Esophagus muscularis mucosa (tissue), 4 donors: ENCODE measurements around the gene DNAI1. TPM values are rescaled to one million over a fixed set of nuclear protein-coding genes. Genes with fewer than 3 reads are reported as not detected.

Source experiments
- DNase-seq: peaks from one replicate; pipeline ENCODE4 v3.0.0-alpha.2; 2017; ENCODE audit errors: extremely low spot score
- H3K27ac ChIP-seq, 4 donors: fragments of 200-600 bp; sonication (generic); replicated peaks in 1 of 4; 1 replicate in 3 of 4; 2 replicates in 1 of 4; pipeline ENCODE4 v1.5.1; 2016 to 2019; ENCODE audit warnings: mild to moderate bottlenecking in 1 of 4
- H3K27me3 ChIP-seq, 4 donors: fragments of 200-600 bp; sonication (generic); one replicate each; pipeline versions ENCODE4 v1.5.1 to v1.6.0; 2016 to 2019
- H3K36me3 ChIP-seq, 4 donors: fragments of 200-600 bp; sonication (generic); one replicate each; pipeline ENCODE4 v1.5.1; 2016 to 2019
- H3K4me1 ChIP-seq, 4 donors: fragments of 200-600 bp; sonication (generic); one replicate each; pipeline ENCODE4 v1.5.1; 2016 to 2019
- H3K4me3 ChIP-seq, 4 donors: fragments of 200-600 bp; sonication (generic); 1 replicate in 2 of 4; 2 replicates in 2 of 4; pipeline ENCODE4 v1.5.1; 2016 to 2019; ENCODE audit warnings: mild to moderate bottlenecking in 4 of 4, moderate library complexity in 1 of 4
- H3K9me3 ChIP-seq, 4 donors: fragments of 200-600 bp; sonication (generic); 1 replicate in 3 of 4; 2 replicates in 1 of 4; pipeline ENCODE4 v1.5.1; 2016 to 2019
- EP300 ChIP-seq: sonication (generic); formaldehyde crosslinking; IDR thresholded peaks from one replicate; pipeline ENCODE4 v1.6.1; 2017; ENCODE audit warnings: antibody characterized with exemption
- POLR2A ChIP-seq: fragments of 450-650 bp; IDR thresholded peaks from one replicate; pipeline ENCODE4 v1.6.1; 2017; ENCODE audit warnings: antibody characterized with exemption, moderate library complexity, mild to moderate bottlenecking, low read depth
- POLR2AphosphoS5 ChIP-seq, 2 donors: sonication (generic); formaldehyde crosslinking; IDR thresholded peaks; one replicate each; pipeline ENCODE4 v1.6.1; 2017; ENCODE audit warnings: antibody characterized with exemption in 2 of 2
- WGBS: methylation state at CpG from one replicate; pipeline ENCODE4 v1.1.5; 2018; 5-methylcytosine and 5-hydroxymethylcytosine counted together
- intact Hi-C: fragments of 100-400 bp; cut with DNase I; formaldehyde crosslinking; loops from one replicate; pipeline ENCODE4 v1.15.1; 2023
- total RNA-seq, 4 donors: library from RNA; depleted of rRNA; stranded (reverse); fragments of >200 nt; gene quantifications; one replicate each; pipeline versions ENCODE4 v1.1.0 to v1.2.1, GENCODE V29; 2016
- TF ChIP-seq, protein P1 (sequence below), 3 experiments: fragments of 200-600 bp in 2 of 3; fragments of 450-650 bp in 1 of 3; sonication (generic) in 2 of 3; IDR thresholded peaks; one replicate each; pipeline ENCODE4 v1.5.1; 2017 to 2019; ENCODE audit warnings: antibody characterized with exemption in 3 of 3, mild to moderate bottlenecking in 2 of 3, moderate library complexity in 1 of 3

The DNAI1 gene
- total RNA-seq, 4 donors from 2014 or later, result not detected

- Histone ChIP-seq H3K36me3 (no peaks in the 10 kb centered on the region), H3K27ac (no peak overlapping the region), H3K27me3 (peaks cover 0 to 25% (median 0%) of the 10 kb centered on the region in 4 donors), H3K4me1 (peaks cover 0 to 17% (median 4%) of the 10 kb centered on the region in 4 donors), H3K4me3 (no peak overlapping the region), H3K9me3 (no peaks in the 10 kb centered on the region)
- intact Hi-C loops, result no loop called here
- 71% methylated on average over 5 of the region's 5 CpGs for WGBS
- no peak for DNase-seq
- TF ChIP-seq POLR2A (no peak), EP300 (no peak)
- TF ChIP-seq, protein P1, sequence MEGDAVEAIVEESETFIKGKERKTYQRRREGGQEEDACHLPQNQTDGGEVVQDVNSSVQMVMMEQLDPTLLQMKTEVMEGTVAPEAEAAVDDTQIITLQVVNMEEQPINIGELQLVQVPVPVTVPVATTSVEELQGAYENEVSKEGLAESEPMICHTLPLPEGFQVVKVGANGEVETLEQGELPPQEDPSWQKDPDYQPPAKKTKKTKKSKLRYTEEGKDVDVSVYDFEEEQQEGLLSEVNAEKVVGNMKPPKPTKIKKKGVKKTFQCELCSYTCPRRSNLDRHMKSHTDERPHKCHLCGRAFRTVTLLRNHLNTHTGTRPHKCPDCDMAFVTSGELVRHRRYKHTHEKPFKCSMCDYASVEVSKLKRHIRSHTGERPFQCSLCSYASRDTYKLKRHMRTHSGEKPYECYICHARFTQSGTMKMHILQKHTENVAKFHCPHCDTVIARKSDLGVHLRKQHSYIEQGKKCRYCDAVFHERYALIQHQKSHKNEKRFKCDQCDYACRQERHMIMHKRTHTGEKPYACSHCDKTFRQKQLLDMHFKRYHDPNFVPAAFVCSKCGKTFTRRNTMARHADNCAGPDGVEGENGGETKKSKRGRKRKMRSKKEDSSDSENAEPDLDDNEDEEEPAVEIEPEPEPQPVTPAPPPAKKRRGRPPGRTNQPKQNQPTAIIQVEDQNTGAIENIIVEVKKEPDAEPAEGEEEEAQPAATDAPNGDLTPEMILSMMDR (IDR thresholded peaks at IDR 0.05), result no peak
These were observed 85.4 kb downstream of the DNAI1 start for GRCh38 chr9:34544035-34544434.

GRCh38 chr9:34545497-34545896, 86.9 kb downstream of the DNAI1 start:
- Histone ChIP-seq H3K27me3 (peaks cover 0 to 25% (median 0%) of the 10 kb centered on the region in 4 donors), H3K27ac (no peak overlapping the region), H3K9me3 (no peaks in the 10 kb centered on the region), H3K36me3 (no peaks in the 10 kb centered on the region), H3K4me1 (peaks cover 0 to 17% (median 4%) of the 10 kb centered on the region in 4 donors), H3K4me3 (no peak overlapping the region)
- DNase-seq, result no peak
- WGBS, result 94% methylated on average over 5 of the region's 6 CpGs
- intact Hi-C loops, result loop anchor here (5.0 kb wide), 1 partner anchor 143 kb away; no protein-coding TSS in a partner anchor
- TF ChIP-seq POLR2AphosphoS5 (IDR thresholded peaks at IDR 0.05) (no peak), EP300 (no peak), POLR2A (no peak)
- TF ChIP-seq, protein P1 (IDR thresholded peaks at IDR 0.05), result no peak

GRCh38 chr9:34546102-34546833, 87.7 kb downstream of the DNAI1 start:
- Histone ChIP-seq H3K4me3 (no peak overlapping the region), H3K27ac (no peak overlapping the region), H3K36me3 (no peaks in the 10 kb centered on the region), H3K9me3 (no peaks in the 10 kb centered on the region), H3K4me1 (peaks cover 0 to 17% (median 4%) of the 10 kb centered on the region in 4 donors), H3K27me3 (peaks cover 0 to 25% (median 0%) of the 10 kb centered on the region in 4 donors)
- 85% methylated on average over 7 of the region's 7 CpGs for WGBS
- DNase-seq, result no peak
- TF ChIP-seq, protein P1 (IDR thresholded peaks at IDR 0.05), result no peak
- TF ChIP-seq POLR2AphosphoS5 (IDR thresholded peaks at IDR 0.05) (no peak), POLR2A (no peak), EP300 (no peak)
- intact Hi-C loops, result loop anchor here (5.0 kb wide), 1 partner anchor 144 kb away; no protein-coding TSS in a partner anchor

DNA sequence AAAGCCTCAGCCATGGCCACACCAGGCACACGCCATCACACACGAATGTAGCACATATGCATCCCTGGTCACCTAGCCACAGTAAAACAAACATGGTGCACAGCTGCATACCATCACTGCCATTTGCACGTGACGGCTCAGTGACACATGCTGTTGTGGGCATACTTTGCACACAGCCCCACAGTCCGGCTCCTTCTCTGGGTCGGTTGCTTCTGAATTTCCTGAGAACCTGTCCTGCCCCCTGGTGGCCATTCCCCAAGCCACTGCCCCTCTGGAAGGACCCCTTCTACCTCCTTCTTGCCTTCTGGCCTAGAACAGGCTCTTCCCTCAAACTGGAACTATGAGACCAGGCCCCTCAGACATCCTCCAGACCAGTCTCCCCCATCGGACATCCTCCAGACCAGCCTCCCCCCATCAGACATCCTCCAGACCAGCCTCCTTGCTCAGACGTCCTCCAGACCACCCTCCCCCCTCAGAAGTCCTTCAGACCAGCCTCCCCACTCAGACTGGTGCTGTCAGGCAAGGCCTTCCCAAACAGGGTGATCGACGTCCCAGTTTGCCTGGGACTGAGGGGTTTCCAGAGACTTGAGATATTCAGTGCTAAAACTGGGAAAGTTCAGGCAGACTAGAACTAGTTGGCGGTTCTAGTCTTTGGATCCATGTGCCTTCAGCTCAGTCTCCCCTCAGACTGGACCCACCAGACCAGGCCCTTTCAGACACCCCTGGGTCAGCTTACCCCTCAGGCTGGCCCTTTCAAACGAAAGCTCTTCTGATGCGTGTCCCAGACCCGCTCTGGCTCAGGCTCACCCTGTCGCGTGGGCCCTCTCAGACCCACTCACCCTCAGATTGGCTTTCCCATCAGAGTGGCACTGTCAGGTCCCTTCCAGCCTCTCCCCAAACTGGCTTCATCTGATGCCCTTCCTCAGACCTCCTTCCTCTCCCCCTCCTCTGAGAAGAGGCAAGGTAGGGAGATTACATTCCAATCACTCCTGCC, 88.5 kb downstream of the DNAI1 start:
- TF ChIP-seq, protein P1 (IDR thresholded peaks at IDR 0.05), result peak; percentile 53 to 70 (median 65)
- TF ChIP-seq EP300, result no peak
- H3K36me3 ChIP-seq, result no peaks in the 10 kb centered on the region
- H3K27ac ChIP-seq, result no peak overlapping the region
- H3K27me3 ChIP-seq, result peaks cover 0 to 30% (median 0%) of the 10 kb centered on the region in 4 donors
- no peak for DNase-seq
- H3K4me3 ChIP-seq, result no peak overlapping the region
- intact Hi-C loops, result loop anchor here (5.0 kb wide), 1 partner anchor 145 kb away; no protein-coding TSS in a partner anchor
- peaks cover 0 to 17% (median 4%) of the 10 kb centered on the region in 4 donors for H3K4me1 ChIP-seq
- 60% methylated on average over 16 of the region's 16 CpGs for WGBS
- no peaks in the 10 kb centered on the region for H3K9me3 ChIP-seq
